Sigmoid colon (tissue), 3 donors: ENCODE measurements around the gene ADORA2A.

Source experiments
- CTCF ChIP-seq, 4 experiments: fragments of 450-650 bp in 3 of 4; fragments of 200-600 bp in 1 of 4; IDR thresholded peaks; one replicate each; pipeline ENCODE4 v1.5.1; 2016 to 2019; ENCODE audit warnings: antibody characterized with exemption in 4 of 4, mild to moderate bottlenecking in 3 of 4, moderate library complexity in 2 of 4
- POLR2A ChIP-seq, 2 donors: fragments of 450-650 bp; IDR thresholded peaks; one replicate each; pipeline ENCODE4 v1.6.1; 2016; ENCODE audit warnings: antibody characterized with exemption in 2 of 2, mild to moderate bottlenecking in 2 of 2, moderate library complexity in 2 of 2

- no peak for TF ChIP-seq POLR2A (IDR thresholded peaks at IDR 0.05)
- TF ChIP-seq CTCF (IDR thresholded peaks at IDR 0.05), result no peak
These were observed 18.8 kb downstream of the ADORA2A start for GRCh38 chr22:24446260-24446611.
